GM21381 (cell line): Measurements from ENCODE around the gene IL17C.

Experiments
- ATAC-seq: cut with Tn5 transposase; IDR thresholded peaks from one replicate; pipeline ENCODE4 v1.9.1; 2021; ENCODE audit warnings: mild to moderate bottlenecking, moderate library complexity; ENCODE audit not compliant: unreplicated experiment

IL17C gene

GRCh38 chr16:88681709-88682451 is 43.5 kb downstream of the IL17C start:
- peak; percentile 63 for ATAC-seq

GRCh38 chr16:88684569-88685155 is 46.3 kb downstream of the IL17C start:
- ATAC-seq: no peak

GRCh38 chr16:88685156-88686061 is 47.0 kb downstream of the IL17C start:
- ATAC-seq: no peak

GRCh38 chr16:88686062-88686438 is 47.7 kb downstream of the IL17C start:
- no peak for ATAC-seq

GRCh38 chr16:88686439-88687253 is 48.3 kb downstream of the IL17C start, which contains the start of gene SNAI3:
Gene SNAI3 (minus strand): TSS chr16:88686507. CDS start chr16:88686406, 101 bp downstream.
- peak; percentile 69 for ATAC-seq

- no peak for ATAC-seq
Measured at GRCh38 chr16:88687254-88687576, 48.8 kb downstream of the IL17C start.

GRCh38 chr16:88687676-88688012 is 49.3 kb downstream of the IL17C start:
- ATAC-seq: no peak

- ATAC-seq: no peak
Measured at GRCh38 chr16:88688013-88688778, 49.8 kb downstream of the IL17C start.
